Choroid plexus epithelial cell (primary cell): ENCODE measurements around the gene ARHGAP24.
A peak's percentile ranks its signal among the peaks of the same experiment; 100 is the strongest.

Experiments used
- DNase-seq: peaks from one replicate; pipeline ENCODE4 v3.0.0-alpha.2; 2010; ENCODE audit warnings: low read depth
- H3K4me3 ChIP-seq: 2 replicates; pipeline ENCODE4 v1.5.1; 2011; ENCODE audit warnings: low read depth, mild to moderate bottlenecking, control low read depth, low read length, moderate library complexity
- CTCF ChIP-seq: conservative IDR thresholded peaks from 2 replicates; pipeline ENCODE4 v1.5.1; 2011; ENCODE audit warnings: low read depth, mild to moderate bottlenecking, control low read depth, inconsistent platforms, low read length, moderate library complexity

The ARHGAP24 gene

GRCh38 chr4:85717351-85717750 lies 242.4 kb downstream of the ARHGAP24 start:
- TF ChIP-seq CTCF = no peak
- no peak overlapping the region for H3K4me3 ChIP-seq
- no peak for DNase-seq

- no peak for DNase-seq
- no peak for TF ChIP-seq CTCF
Observed at GRCh38 chr4:85717847-85718246, 242.9 kb downstream of the ARHGAP24 start.

GRCh38 chr4:85720735-85721134 lies 245.8 kb downstream of the ARHGAP24 start:
- DNase-seq = peak; percentile 66
- no peak overlapping the region for H3K4me3 ChIP-seq
- TF ChIP-seq CTCF = no peak

More at GRCh38 chr4:85717847-85718246, 242.9 kb downstream of the ARHGAP24 start:
- no peak overlapping the region for H3K4me3 ChIP-seq

- no peak overlapping the region for H3K4me3 ChIP-seq
- no peak for DNase-seq
- no peak for TF ChIP-seq CTCF
Observed at GRCh38 chr4:85722401-85722800, 247.5 kb downstream of the ARHGAP24 start.

GRCh38 chr4:85722807-85723206 lies 247.9 kb downstream of the ARHGAP24 start:
- H3K4me3 ChIP-seq = no peak overlapping the region
- TF ChIP-seq CTCF = no peak
- no peak for DNase-seq

GRCh38 chr4:85724791-85725563 lies 250.0 kb downstream of the ARHGAP24 start:
- no peak for TF ChIP-seq CTCF
- H3K4me3 ChIP-seq = no peak overlapping the region
- DNase-seq = peak; percentile 18

- TF ChIP-seq CTCF = no peak
- H3K4me3 ChIP-seq = no peak overlapping the region
- peak; percentile 16 for DNase-seq
Observed at GRCh38 chr4:85725721-85726170, 250.8 kb downstream of the ARHGAP24 start.
